HCT116 (cell line): Measurements from ENCODE around the gene RASL11B. TPM values are rescaled to one million over a fixed set of nuclear protein-coding genes. Genes with fewer than 3 reads are reported as not detected.

ENCODE experiments used
- ATAC-seq: fragments of 200-7000 bp; cut with Tn5 transposase; 2 replicates; pipeline ENCODE4 v1.9.1; 2020; ENCODE audit warnings: mild to moderate bottlenecking, moderate library complexity
- BruUV-seq: library from RNA; stranded (reverse); fragments of 400-500 nt; replicated peaks from 2 replicates; lab custom pipeline; 2021; lab: Mats Ljungman, UMichigan
- CTCF ChIA-PET: fragments of 300-600 bp; sonication (Branson Sonifier 250); formaldehyde crosslinking; loops from one replicate; lab custom pipeline; 2021; ENCODE audit warnings: antibody characterized with exemption; lab: Charles Lee
- POLR2A ChIA-PET: fragments of 300-600, 350-600 bp; sonication (Branson Sonifier 250); formaldehyde crosslinking; loops from one replicate; lab custom pipeline; 2021; ENCODE audit warnings: antibody characterized with exemption; lab: Charles Lee
- RAD21 ChIA-PET, 2 experiments: fragments of 300-600 bp; sonication (Branson Sonifier 250); formaldehyde crosslinking; loops; one replicate each; lab custom pipeline; 2023; ENCODE audit warnings: low total read pairs in 2 of 2; ENCODE audit not compliant: uncharacterized antibody in 2 of 2, unreplicated experiment in 2 of 2, low non-redundant PET in 1 of 2; lab: Charles Lee
- DNase-seq: peaks from one replicate; pipeline ENCODE4 v3.0.0-alpha.2; 2010; ENCODE audit warnings: low read depth, low spot score
- H2AFZ ChIP-seq: fragments of 200-600 bp; shearing (Covaris generic), sonication (generic); 2 replicates; pipeline ENCODE4 v1.6.1; 2017; ENCODE audit warnings: low read depth, mixed run types, mixed read lengths, antibody characterized with exemption, low read length; ENCODE audit not compliant: poor library complexity, severe bottlenecking
- H3K27ac ChIP-seq: 2 replicates; pipeline ENCODE4 v1.5.1; 2012; ENCODE audit warnings: low read depth, low read length
- H3K27me3 ChIP-seq: fragments of 200-600 bp; sonication (generic); 2 replicates; pipeline ENCODE4 v1.6.1; 2016; ENCODE audit warnings: mixed run types, low read length, mixed read lengths; ENCODE audit not compliant: insufficient read depth
- H3K36me3 ChIP-seq, 2 experiments: fragments of 200-500 bp in 1 of 2; fragments of 200-600 bp in 1 of 2; sonication (Bioruptor generic) in 1 of 2; sonication (generic) in 1 of 2; 2 replicates each; pipeline versions ENCODE4 v1.5.1 to v1.6.1; 2014 to 2016; ENCODE audit warnings: low read length in 2 of 2, inconsistent platforms in 1 of 2, mixed read lengths in 1 of 2, mixed run types in 1 of 2; ENCODE audit not compliant: insufficient read depth in 2 of 2, control insufficient read depth in 1 of 2
- H3K4me1 ChIP-seq, 2 experiments: fragments of 200-600 bp in 1 of 2; sonication (generic) in 1 of 2; 2 replicates each; pipeline versions ENCODE4 v1.5.1 to v1.6.1; 2012 to 2017; ENCODE audit warnings: low read length in 2 of 2, inconsistent platforms in 1 of 2, mild to moderate bottlenecking in 1 of 2, mixed read lengths in 1 of 2, mixed run types in 1 of 2, moderate library complexity in 1 of 2; ENCODE audit not compliant: insufficient read depth in 2 of 2, control insufficient read depth in 1 of 2
- H3K4me2 ChIP-seq: fragments of 200-600 bp; sonication (generic); 2 replicates; pipeline ENCODE4 v1.6.1; 2017; ENCODE audit warnings: mixed run types, low read length, mixed read lengths
- H3K4me3 ChIP-seq, 2 experiments: fragments of 200-600 bp in 1 of 2; sonication (generic) in 1 of 2; replicated peaks in 1 of 2; 2 replicates each; pipeline ENCODE4 v1.5.1; 2011 to 2016; ENCODE audit warnings: low read length in 2 of 2, control low read depth in 1 of 2, low read depth in 1 of 2, mild to moderate bottlenecking in 1 of 2, mixed read lengths in 1 of 2, mixed run types in 1 of 2
- H3K79me2 ChIP-seq: fragments of 200-600 bp; sonication (generic); 2 replicates; pipeline ENCODE4 v1.6.1; 2017; ENCODE audit warnings: mild to moderate bottlenecking, mixed run types, low read length, moderate library complexity, mixed read lengths; ENCODE audit not compliant: insufficient read depth
- H3K9ac ChIP-seq: fragments of 200-600 bp; sonication (generic); 2 replicates; pipeline ENCODE4 v1.6.1; 2016; ENCODE audit warnings: low read length, mixed read lengths
- H3K9me2 ChIP-seq: fragments of 200-600 bp; sonication (generic), shearing (Covaris generic); 2 replicates; pipeline ENCODE4 v1.6.1; 2017; ENCODE audit warnings: mixed run types, mild to moderate bottlenecking, moderate library complexity; ENCODE audit not compliant: insufficient read depth
- H3K9me3 ChIP-seq, 2 experiments: fragments of 200-500 bp in 1 of 2; fragments of 200-600 bp in 1 of 2; sonication (Bioruptor generic) in 1 of 2; sonication (generic) in 1 of 2; 2 replicates each; pipeline ENCODE4 v1.6.1; 2014 to 2017; ENCODE audit warnings: low read length in 2 of 2, mixed read lengths in 2 of 2, inconsistent platforms in 1 of 2, low read depth in 1 of 2, mild to moderate bottlenecking in 1 of 2, mixed run types in 1 of 2, moderate library complexity in 1 of 2; ENCODE audit not compliant: control insufficient read depth in 1 of 2, insufficient read depth in 1 of 2
- H4K20me1 ChIP-seq: fragments of 200-600 bp; sonication (generic), shearing (Covaris generic); 2 replicates; pipeline ENCODE4 v1.6.1; 2017; ENCODE audit warnings: mixed run types, mild to moderate bottlenecking, moderate library complexity; ENCODE audit not compliant: insufficient read depth
- CBX3 ChIP-seq: IDR thresholded peaks from 2 replicates; pipeline ENCODE4 v1.6.1; 2012; ENCODE audit warnings: low read depth
- CEBPB ChIP-seq: IDR thresholded peaks from 2 replicates; pipeline ENCODE4 v1.6.1; 2012; ENCODE audit warnings: low read depth
- CTCF ChIP-seq, 3 experiments: fragments of 200-600 bp in 1 of 3; sonication (generic) in 1 of 3; IDR thresholded peaks in 2 of 3; conservative IDR thresholded peaks in 1 of 3; 2 replicates each; pipeline ENCODE4 v1.5.1; 2012 to 2017; ENCODE audit warnings: low read depth in 2 of 3, low read length in 2 of 3, antibody characterized with exemption in 1 of 3, borderline replicate concordance in 1 of 3, control low read depth in 1 of 3, mild to moderate bottlenecking in 1 of 3, mixed read lengths in 1 of 3, mixed run types in 1 of 3, moderate library complexity in 1 of 3; ENCODE audit not compliant: insufficient read depth in 1 of 3
- EZH2 ChIP-seq: fragments of 200-600 bp; sonication (generic); IDR thresholded peaks from 2 replicates; pipeline ENCODE4 v1.6.1; 2017; ENCODE audit warnings: antibody characterized with exemption, mixed run types
- EZH2phosphoT487 ChIP-seq: fragments of 200-600 bp; IDR thresholded peaks from 2 replicates; pipeline ENCODE4 v1.6.1; 2018; ENCODE audit warnings: antibody characterized with exemption, borderline replicate concordance
- FOSL1 ChIP-seq: IDR thresholded peaks from 2 replicates; pipeline ENCODE4 v1.6.1; 2012; ENCODE audit warnings: low read depth
- POLR2A ChIP-seq: IDR thresholded peaks from 2 replicates; pipeline ENCODE4 v1.7.0; 2011; ENCODE audit warnings: borderline replicate concordance; ENCODE audit not compliant: insufficient read depth, insufficient read length; ENCODE audit errors: extremely low read depth
- POLR2AphosphoS5 ChIP-seq: IDR thresholded peaks from 2 replicates; pipeline ENCODE4 v1.6.1; 2011; ENCODE audit warnings: mild to moderate bottlenecking, low read depth, low read length, moderate library complexity
- SIN3A ChIP-seq: IDR thresholded peaks from 2 replicates; pipeline ENCODE4 v1.6.1; 2012; ENCODE audit warnings: low read depth
- SP1 ChIP-seq: IDR thresholded peaks from 2 replicates; pipeline ENCODE4 v1.6.1; 2012; ENCODE audit warnings: low read depth
- ZFX ChIP-seq: fragments of 450-650 bp; IDR thresholded peaks from 2 replicates; pipeline ENCODE4 v1.6.1; 2017
- intact Hi-C: fragments of 100-400 bp; cut with micrococcal nuclease; formaldehyde crosslinking; loops from 2 replicates; pipeline ENCODE4 v1.10.0; 2022
- total RNA-seq: library from RNA; stranded (reverse); gene quantifications from one replicate; pipeline ENCODE4 v1.2.1, GENCODE V29; 2021; ENCODE audit not compliant: unreplicated experiment
- TF ChIP-seq, protein P1 (sequence below): IDR thresholded peaks from 2 replicates; pipeline ENCODE4 v1.6.1; 2012; ENCODE audit warnings: low read depth

RASL11B gene
- total RNA-seq, 1 experiment from 2014 or later: 0.34 TPM

- Histone ChIP-seq H2AFZ (no peak overlapping the region), H3K4me2 (peak overlapping the region; percentile 54), H3K27ac (peak overlapping the region; percentile 67)
- no peak for TF ChIP-seq EZH2
- no peak for TF ChIP-seq ZFX
- no peak for TF ChIP-seq CBX3
- TF ChIP-seq EZH2phosphoT487: no peak
- no peak for TF ChIP-seq POLR2A
- no peak for TF ChIP-seq POLR2AphosphoS5
- TF ChIP-seq, protein P1, sequence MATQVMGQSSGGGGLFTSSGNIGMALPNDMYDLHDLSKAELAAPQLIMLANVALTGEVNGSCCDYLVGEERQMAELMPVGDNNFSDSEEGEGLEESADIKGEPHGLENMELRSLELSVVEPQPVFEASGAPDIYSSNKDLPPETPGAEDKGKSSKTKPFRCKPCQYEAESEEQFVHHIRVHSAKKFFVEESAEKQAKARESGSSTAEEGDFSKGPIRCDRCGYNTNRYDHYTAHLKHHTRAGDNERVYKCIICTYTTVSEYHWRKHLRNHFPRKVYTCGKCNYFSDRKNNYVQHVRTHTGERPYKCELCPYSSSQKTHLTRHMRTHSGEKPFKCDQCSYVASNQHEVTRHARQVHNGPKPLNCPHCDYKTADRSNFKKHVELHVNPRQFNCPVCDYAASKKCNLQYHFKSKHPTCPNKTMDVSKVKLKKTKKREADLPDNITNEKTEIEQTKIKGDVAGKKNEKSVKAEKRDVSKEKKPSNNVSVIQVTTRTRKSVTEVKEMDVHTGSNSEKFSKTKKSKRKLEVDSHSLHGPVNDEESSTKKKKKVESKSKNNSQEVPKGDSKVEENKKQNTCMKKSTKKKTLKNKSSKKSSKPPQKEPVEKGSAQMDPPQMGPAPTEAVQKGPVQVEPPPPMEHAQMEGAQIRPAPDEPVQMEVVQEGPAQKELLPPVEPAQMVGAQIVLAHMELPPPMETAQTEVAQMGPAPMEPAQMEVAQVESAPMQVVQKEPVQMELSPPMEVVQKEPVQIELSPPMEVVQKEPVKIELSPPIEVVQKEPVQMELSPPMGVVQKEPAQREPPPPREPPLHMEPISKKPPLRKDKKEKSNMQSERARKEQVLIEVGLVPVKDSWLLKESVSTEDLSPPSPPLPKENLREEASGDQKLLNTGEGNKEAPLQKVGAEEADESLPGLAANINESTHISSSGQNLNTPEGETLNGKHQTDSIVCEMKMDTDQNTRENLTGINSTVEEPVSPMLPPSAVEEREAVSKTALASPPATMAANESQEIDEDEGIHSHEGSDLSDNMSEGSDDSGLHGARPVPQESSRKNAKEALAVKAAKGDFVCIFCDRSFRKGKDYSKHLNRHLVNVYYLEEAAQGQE: no peak
- TF ChIP-seq CTCF (IDR thresholded peaks at IDR 0.05 in 2 of 3, conservative IDR thresholded peaks at IDR 0.05 in 1 of 3; ENCODE audit: borderline replicate concordance in 1 of 3, insufficient read depth in 1 of 3, low read depth in 2 of 3, low read length in 2 of 3): no peak
- no peak for TF ChIP-seq FOSL1
- TF ChIP-seq SIN3A: no peak
- no peak for TF ChIP-seq SP1
- TF ChIP-seq CEBPB: no peak
- TF ChIP-seq, all 23 proteins: peak for 0
- ChIA-PET CTCF (no interaction called here), RAD21 (no interaction called here), POLR2A (no interaction called here)
- no peaks in the 10 kb centered on the region for H3K27me3 ChIP-seq
- H3K79me2 ChIP-seq: no peaks in the 10 kb centered on the region
- intact Hi-C loops: no loop called here
- no peaks in the 10 kb centered on the region for H3K9me2 ChIP-seq
- H3K9me3 ChIP-seq: no peaks in the 10 kb centered on the region
- H3K4me3 ChIP-seq: 0 out of 4 replicates have a peak overlapping the region, but pooled peaks of 1 of the 2 experiments have one; percentile 2
- H4K20me1 ChIP-seq: no peaks in the 10 kb centered on the region
- no peak overlapping the region for H3K9ac ChIP-seq
- H3K36me3 ChIP-seq: no peaks in the 10 kb centered on the region
- H3K4me1 ChIP-seq: peaks cover 18 to 38% of the 10 kb centered on the region in 2 experiments
- ATAC-seq (no peak; the same call in 1 of the 2 replicates), DNase-seq (no peak)
- no TSS peak for BruUV-seq
Observed at GRCh38 chr4:52822583-52822971, 39.5 kb upstream of the RASL11B start.
